K562 (cell line): ENCODE measurements around the gene DCST1. TPM values are rescaled to one million over a fixed set of nuclear protein-coding genes. Genes with fewer than 3 reads are reported as not detected.
A peak's percentile ranks its signal among the peaks of the same experiment; 100 is the strongest.

ENCODE experiments used
- CC2D1A ChIP-seq: fragments of 450-650 bp; IDR thresholded peaks from 2 replicates; pipeline ENCODE4 v1.6.1; 2017; ENCODE audit warnings: mild to moderate bottlenecking
- FOXA1 ChIP-seq: fragments of 450-650 bp; IDR thresholded peaks from 2 replicates; pipeline ENCODE4 v1.6.1; 2016; ENCODE audit warnings: mild to moderate bottlenecking, borderline replicate concordance
- FOXP1 ChIP-seq: sonication (generic); formaldehyde crosslinking; IDR thresholded peaks from 2 replicates; pipeline ENCODE4 v1.8.0; 2022; ENCODE audit warnings: mild to moderate bottlenecking, missing genetic modification reagents
- MAX ChIP-seq: sonication (generic); formaldehyde crosslinking; IDR thresholded peaks from 2 replicates; pipeline ENCODE4 v1.9.0; 2022; ENCODE audit warnings: mild to moderate bottlenecking, missing genetic modification reagents
- NFATC3 ChIP-seq: fragments of 450-650 bp; IDR thresholded peaks from 2 replicates; pipeline ENCODE4 v1.6.1; 2017; ENCODE audit warnings: mild to moderate bottlenecking
- RCOR1 ChIP-seq, 2 experiments: IDR thresholded peaks; 2 replicates each; pipeline ENCODE4 v1.6.1; 2012; ENCODE audit warnings: low read depth in 2 of 2, low read length in 2 of 2, borderline replicate concordance in 1 of 2, improper control_type of control experiment in 1 of 2
- TCF15 ChIP-seq: fragments of 250-450 bp; sonication (Bioruptor Pico); IDR thresholded peaks from 2 replicates; pipeline ENCODE4 v1.8.0; 2022; ENCODE audit warnings: moderate library complexity, mild to moderate bottlenecking, inconsistent platforms
- ZFP36 ChIP-seq: fragments of 150-350 bp; IDR thresholded peaks from 2 replicates; pipeline ENCODE4 v1.6.1; 2018; ENCODE audit warnings: low read length, low read depth; ENCODE audit not compliant: partially characterized antibody
- polyA plus RNA-seq, 8 experiments: library from polyadenylated mRNA; depleted of rRNA in 4 of 8; stranded (reverse) in 5 of 8; unstranded in 3 of 8; fragments of >200 nt; fragmentation: Nextera tagmentation in 2 of 8; fragmentation: Illumina TruSeq in 1 of 8; extraction: Ambion mirVana in 2 of 8; extraction: Trizol in 1 of 8; gene quantifications; 2 replicates each; pipeline versions ENCODE4 v1.2.1 to v1.2.3, GENCODE V29; 2011 to 2014; ENCODE audit warnings: inconsistent platforms in 1 of 8, missing spikeins in 1 of 8
- total RNA-seq, 7 experiments: library from RNA; depleted of rRNA in 6 of 7; stranded (reverse); fragments of >200 nt in 6 of 7; fragmentation: Illumina TruSeq in 2 of 7; extraction: Trizol in 2 of 7; gene quantifications; 2 replicates each; pipeline versions ENCODE4 v1.2.1 to v1.2.3, GENCODE V29; 2011 to 2021; ENCODE audit warnings: low replicate concordance in 1 of 7
- TF ChIP-seq, protein P1 (sequence below): fragments of 450-650 bp; IDR thresholded peaks from 2 replicates; pipeline ENCODE4 v1.6.1; 2016; ENCODE audit warnings: low read depth
- TF ChIP-seq, protein P2 (sequence below): fragments of 450-650 bp; IDR thresholded peaks from 2 replicates; pipeline ENCODE4 v1.6.1; 2018; ENCODE audit not compliant: partially characterized antibody
- TF ChIP-seq, protein P3 (sequence below), 2 experiments: fragments of 200-800 bp in 1 of 2; sonication (Bioruptor generic) in 1 of 2; sonication (generic) in 1 of 2; formaldehyde crosslinking in 1 of 2; IDR thresholded peaks in 1 of 2; conservative IDR thresholded peaks in 1 of 2; 2 replicates each; pipeline versions ENCODE4 v1.5.0 to v1.6.1; 2016 to 2020; ENCODE audit warnings: missing compliant biosample characterization in 1 of 2, missing genetic modification characterization in 1 of 2, missing genetic modification reagents in 1 of 2

The DCST1 gene
- total and polyA plus RNA-seq, 9 of the 15 experiments (the other 6 are each of a cell fraction or from before 2014, with no cell fraction given) = not detected

GRCh38 chr1:155078469-155079209 is 45.0 kb downstream of the DCST1 start, which contains the start of gene EFNA3 (continued):
- TF ChIP-seq ZFP36 = no peak
- no peak for TF ChIP-seq CC2D1A
- no peak for TF ChIP-seq NFATC3
- TF ChIP-seq, protein P1, sequence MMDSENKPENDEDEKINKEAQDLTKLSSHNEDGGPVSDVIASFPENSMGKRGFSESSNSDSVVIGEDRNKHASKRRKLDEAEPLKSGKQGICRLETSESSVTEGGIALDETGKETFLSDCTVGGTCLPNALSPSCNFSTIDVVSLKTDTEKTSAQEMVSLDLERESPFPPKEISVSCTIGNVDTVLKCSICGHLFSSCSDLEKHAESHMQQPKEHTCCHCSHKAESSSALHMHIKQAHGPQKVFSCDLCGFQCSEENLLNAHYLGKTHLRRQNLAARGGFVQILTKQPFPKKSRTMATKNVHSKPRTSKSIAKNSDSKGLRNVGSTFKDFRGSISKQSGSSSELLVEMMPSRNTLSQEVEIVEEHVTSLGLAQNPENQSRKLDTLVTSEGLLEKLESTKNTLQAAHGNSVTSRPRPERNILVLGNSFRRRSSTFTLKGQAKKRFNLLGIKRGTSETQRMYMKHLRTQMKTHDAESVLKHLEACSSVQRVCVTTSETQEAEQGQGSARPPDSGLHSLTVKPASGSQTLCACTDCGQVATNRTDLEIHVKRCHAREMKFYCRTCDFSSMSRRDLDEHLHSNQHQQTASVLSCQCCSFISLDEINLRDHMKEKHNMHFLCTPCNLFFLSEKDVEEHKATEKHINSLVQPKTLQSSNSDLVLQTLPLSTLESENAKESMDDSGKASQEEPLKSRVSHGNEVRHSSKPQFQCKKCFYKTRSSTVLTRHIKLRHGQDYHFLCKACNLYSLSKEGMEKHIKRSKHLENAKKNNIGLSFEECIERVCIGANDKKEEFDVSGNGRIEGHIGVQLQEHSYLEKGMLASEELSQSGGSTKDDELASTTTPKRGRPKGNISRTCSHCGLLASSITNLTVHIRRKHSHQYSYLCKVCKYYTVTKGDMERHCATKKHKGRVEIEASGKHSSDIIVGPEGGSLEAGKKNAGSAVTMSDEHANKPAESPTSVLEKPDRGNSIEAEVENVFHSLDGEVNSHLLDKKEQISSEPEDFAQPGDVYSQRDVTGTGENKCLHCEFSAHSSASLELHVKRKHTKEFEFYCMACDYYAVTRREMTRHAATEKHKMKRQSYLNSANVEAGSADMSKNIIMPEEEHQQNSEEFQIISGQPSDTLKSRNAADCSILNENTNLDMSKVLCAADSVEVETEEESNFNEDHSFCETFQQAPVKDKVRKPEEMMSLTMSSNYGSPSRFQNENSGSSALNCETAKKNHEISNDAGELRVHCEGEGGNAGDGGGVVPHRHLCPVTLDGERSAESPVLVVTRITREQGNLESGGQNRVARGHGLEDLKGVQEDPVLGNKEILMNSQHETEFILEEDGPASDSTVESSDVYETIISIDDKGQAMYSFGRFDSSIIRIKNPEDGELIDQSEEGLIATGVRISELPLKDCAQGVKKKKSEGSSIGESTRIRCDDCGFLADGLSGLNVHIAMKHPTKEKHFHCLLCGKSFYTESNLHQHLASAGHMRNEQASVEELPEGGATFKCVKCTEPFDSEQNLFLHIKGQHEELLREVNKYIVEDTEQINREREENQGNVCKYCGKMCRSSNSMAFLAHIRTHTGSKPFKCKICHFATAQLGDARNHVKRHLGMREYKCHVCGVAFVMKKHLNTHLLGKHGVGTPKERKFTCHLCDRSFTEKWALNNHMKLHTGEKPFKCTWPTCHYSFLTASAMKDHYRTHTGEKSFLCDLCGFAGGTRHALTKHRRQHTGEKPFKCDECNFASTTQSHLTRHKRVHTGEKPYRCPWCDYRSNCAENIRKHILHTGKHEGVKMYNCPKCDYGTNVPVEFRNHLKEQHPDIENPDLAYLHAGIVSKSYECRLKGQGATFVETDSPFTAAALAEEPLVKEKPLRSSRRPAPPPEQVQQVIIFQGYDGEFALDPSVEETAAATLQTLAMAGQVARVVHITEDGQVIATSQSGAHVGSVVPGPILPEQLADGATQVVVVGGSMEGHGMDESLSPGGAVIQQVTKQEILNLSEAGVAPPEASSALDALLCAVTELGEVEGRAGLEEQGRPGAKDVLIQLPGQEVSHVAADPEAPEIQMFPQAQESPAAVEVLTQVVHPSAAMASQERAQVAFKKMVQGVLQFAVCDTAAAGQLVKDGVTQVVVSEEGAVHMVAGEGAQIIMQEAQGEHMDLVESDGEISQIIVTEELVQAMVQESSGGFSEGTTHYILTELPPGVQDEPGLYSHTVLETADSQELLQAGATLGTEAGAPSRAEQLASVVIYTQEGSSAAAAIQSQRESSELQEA = no peak
- no peak for TF ChIP-seq FOXA1
- TF ChIP-seq MAX (CRISPR knock-in tag) = peak; percentile 76
- TF ChIP-seq FOXP1 (CRISPR knock-in tag) = 0 out of 2 replicates have a peak, but pooled peaks have one; percentile 5
- TF ChIP-seq, protein P2, sequence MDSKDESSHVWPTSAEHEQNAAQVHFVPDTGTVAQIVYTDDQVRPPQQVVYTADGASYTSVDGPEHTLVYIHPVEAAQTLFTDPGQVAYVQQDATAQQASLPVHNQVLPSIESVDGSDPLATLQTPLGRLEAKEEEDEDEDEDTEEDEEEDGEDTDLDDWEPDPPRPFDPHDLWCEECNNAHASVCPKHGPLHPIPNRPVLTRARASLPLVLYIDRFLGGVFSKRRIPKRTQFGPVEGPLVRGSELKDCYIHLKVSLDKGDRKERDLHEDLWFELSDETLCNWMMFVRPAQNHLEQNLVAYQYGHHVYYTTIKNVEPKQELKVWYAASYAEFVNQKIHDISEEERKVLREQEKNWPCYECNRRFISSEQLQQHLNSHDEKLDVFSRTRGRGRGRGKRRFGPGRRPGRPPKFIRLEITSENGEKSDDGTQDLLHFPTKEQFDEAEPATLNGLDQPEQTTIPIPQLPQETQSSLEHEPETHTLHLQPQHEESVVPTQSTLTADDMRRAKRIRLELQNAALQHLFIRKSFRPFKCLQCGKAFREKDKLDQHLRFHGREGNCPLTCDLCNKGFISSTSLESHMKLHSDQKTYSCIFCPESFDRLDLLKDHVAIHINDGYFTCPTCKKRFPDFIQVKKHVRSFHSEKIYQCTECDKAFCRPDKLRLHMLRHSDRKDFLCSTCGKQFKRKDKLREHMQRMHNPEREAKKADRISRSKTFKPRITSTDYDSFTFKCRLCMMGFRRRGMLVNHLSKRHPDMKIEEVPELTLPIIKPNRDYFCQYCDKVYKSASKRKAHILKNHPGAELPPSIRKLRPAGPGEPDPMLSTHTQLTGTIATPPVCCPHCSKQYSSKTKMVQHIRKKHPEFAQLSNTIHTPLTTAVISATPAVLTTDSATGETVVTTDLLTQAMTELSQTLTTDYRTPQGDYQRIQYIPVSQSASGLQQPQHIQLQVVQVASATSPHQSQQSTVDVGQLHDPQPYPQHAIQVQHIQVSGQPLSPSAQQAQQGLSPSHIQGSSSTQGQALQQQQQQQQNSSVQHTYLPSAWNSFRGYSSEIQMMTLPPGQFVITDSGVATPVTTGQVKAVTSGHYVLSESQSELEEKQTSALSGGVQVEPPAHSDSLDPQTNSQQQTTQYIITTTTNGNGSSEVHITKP = no peak
- no peak for TF ChIP-seq RCOR1 (IDR thresholded peaks at IDR 0.05; ENCODE audit: borderline replicate concordance in 1 of 2, low read depth in 2 of 2, low read length in 2 of 2)
- no peak for TF ChIP-seq TCF15 (CRISPR knock-in tag)
- TF ChIP-seq, protein P3, sequence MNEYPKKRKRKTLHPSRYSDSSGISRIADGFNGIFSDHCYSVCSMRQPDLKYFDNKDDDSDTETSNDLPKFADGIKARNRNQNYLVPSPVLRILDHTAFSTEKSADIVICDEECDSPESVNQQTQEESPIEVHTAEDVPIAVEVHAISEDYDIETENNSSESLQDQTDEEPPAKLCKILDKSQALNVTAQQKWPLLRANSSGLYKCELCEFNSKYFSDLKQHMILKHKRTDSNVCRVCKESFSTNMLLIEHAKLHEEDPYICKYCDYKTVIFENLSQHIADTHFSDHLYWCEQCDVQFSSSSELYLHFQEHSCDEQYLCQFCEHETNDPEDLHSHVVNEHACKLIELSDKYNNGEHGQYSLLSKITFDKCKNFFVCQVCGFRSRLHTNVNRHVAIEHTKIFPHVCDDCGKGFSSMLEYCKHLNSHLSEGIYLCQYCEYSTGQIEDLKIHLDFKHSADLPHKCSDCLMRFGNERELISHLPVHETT (CRISPR knock-in tag; conservative IDR thresholded peaks at IDR 0.05 in 1 of 2, IDR thresholded peaks at IDR 0.05 in 1 of 2) = peak in 1 of 2 experiments; percentile 49; a peak in 1 of 4 replicates
